Left lung (tissue), 10 donors: Measurements from ENCODE around the gene CLHC1. TPM values are rescaled to one million over a fixed set of nuclear protein-coding genes. Genes with fewer than 3 reads are reported as not detected.
"Not testable (repeated sequence)": the region's sequence is repeated elsewhere in the genome, so short reads cannot be mapped to it uniquely, and the experiment has no call there.

Experiments
- ATAC-seq: fragments of 200-7000 bp; cut with Tn5 transposase; one replicate; pipeline ENCODE4 v1.9.1; 2020; ENCODE audit warnings: moderate library complexity
- DNase-seq, 4 donors: peaks; one replicate each; pipeline ENCODE4 v3.0.0-alpha.2; 2013 to 2020
- H3K27ac ChIP-seq, 2 donors: fragments of 200-600 bp; sonication (generic) in 1 of 2; one replicate each; pipeline versions ENCODE4 v1.5.0 to v1.8.0; 2020 to 2021
- H3K27me3 ChIP-seq, 2 donors: fragments of 200-600 bp; sonication (generic) in 1 of 2; one replicate each; pipeline versions ENCODE4 v1.5.0 to v1.8.0; 2020 to 2021
- H3K36me3 ChIP-seq, 2 donors: fragments of 200-600 bp; sonication (generic) in 1 of 2; one replicate each; pipeline versions ENCODE4 v1.5.0 to v1.8.0; 2020 to 2021
- H3K4me1 ChIP-seq, 2 donors: fragments of 200-600 bp; one replicate each; pipeline ENCODE4 v1.8.0; 2021
- H3K4me3 ChIP-seq, 2 donors: fragments of 200-600 bp; sonication (generic) in 1 of 2; one replicate each; pipeline versions ENCODE4 v1.5.0 to v1.8.0; 2020 to 2021; ENCODE audit warnings: mild to moderate bottlenecking in 1 of 2
- H3K9me3 ChIP-seq, 2 donors: fragments of 200-600 bp; sonication (generic) in 1 of 2; one replicate each; pipeline versions ENCODE4 v1.5.0 to v1.8.0; 2020 to 2021
- CTCF ChIP-seq, 2 donors: fragments of 200-600 bp; sonication (generic) in 1 of 2; IDR thresholded peaks; one replicate each; pipeline versions ENCODE4 v1.5.0 to v1.8.0; 2021; ENCODE audit warnings: antibody characterized with exemption in 2 of 2
- intact Hi-C, 2 donors: fragments of 100-400 bp; cut with DNase I; formaldehyde crosslinking; loops; one replicate each; pipeline versions ENCODE4 v1.11.2 to v1.14.2; 2022
- polyA plus RNA-seq, 6 donors: library from polyadenylated mRNA; unstranded; fragments of 120-200 nt; gene quantifications; one replicate each; pipeline ENCODE4 v1.2.1, GENCODE V29; 2013; ENCODE audit not compliant: insufficient read length in 6 of 6
- total RNA-seq, 2 donors: library from RNA; stranded (reverse); fragmentation: NEBNext Ultra II Directional; extraction: Animal tissue kit (Norgen Biotek cat#: 25700); gene quantifications; one replicate each; pipeline ENCODE4 v1.2.1, GENCODE V29; 2021
- donor health status: DM: no; HTN: yes; CAD: no.
- donor health status: DM: no; HTN: no; CAD: no.

CLHC1 gene
- total and polyA plus RNA-seq, 8 donors = 9.2 to 41.2 (median 28.7) TPM

GRCh38 chr2:55269645-55269990 is 37.5 kb upstream of the CLHC1 start:
- Histone ChIP-seq H3K27ac (peak overlapping the region; percentile 84 to 90), H3K27me3 (no peaks in the 10 kb centered on the region), H3K36me3 (peaks cover 0 to 22% of the 10 kb centered on the region in 2 donors), H3K4me3 (peak overlapping the region; percentile 73 to 83), H3K4me1 (peaks cover 0 to 17% of the 10 kb centered on the region in 2 donors), H3K9me3 (no peaks in the 10 kb centered on the region)
- TF ChIP-seq CTCF (IDR thresholded peaks at IDR 0.05) = no peak
- ATAC-seq (peak; percentile 21), DNase-seq (no peak)
- intact Hi-C loops = no loop called here

- no peaks in the 10 kb centered on the region for H3K9me3 ChIP-seq
- ATAC-seq = peak; percentile 99
- intact Hi-C loops = no loop called here
Measured at GRCh38 chr2:55268907-55269644, 37.0 kb upstream of the CLHC1 start, which contains the start of gene MTIF2. Gene MTIF2, minus strand, starts transcription at chr2:55269231. Its CDS starts 5,373 bp downstream, at chr2:55263858.

GRCh38 chr2:55268288-55268906 is 36.3 kb upstream of the CLHC1 start:
- intact Hi-C loops = no loop called here
- H3K4me3 ChIP-seq = peak overlapping the region; percentile 73 to 83
- DNase-seq = no peak
- no peaks in the 10 kb centered on the region for H3K9me3 ChIP-seq
- no peak for TF ChIP-seq CTCF (IDR thresholded peaks at IDR 0.05)
- H3K36me3 ChIP-seq = peaks cover 0 to 35% of the 10 kb centered on the region in 2 donors
- peak overlapping the region; percentile 84 to 90 for H3K27ac ChIP-seq
- ATAC-seq = peak; percentile 24
- H3K27me3 ChIP-seq = no peaks in the 10 kb centered on the region
- H3K4me1 ChIP-seq = peaks cover 0 to 17% of the 10 kb centered on the region in 2 donors

More at GRCh38 chr2:55268907-55269644, 37.0 kb upstream of the CLHC1 start, which contains the start of gene MTIF2:
- peak in 1 of 2 donors; percentile 14 for TF ChIP-seq CTCF (IDR thresholded peaks at IDR 0.05)
- peak within 1 kb of the TSS; percentile 84 to 90 for H3K27ac ChIP-seq
- peak; percentile 89 to 98 (median 96) for DNase-seq
- H3K27me3 ChIP-seq = no peaks in the 10 kb centered on the region
- peaks cover 0 to 17% of the 10 kb centered on the region in 2 donors for H3K4me1 ChIP-seq
- peak within 1 kb of the TSS; percentile 73 to 83 for H3K4me3 ChIP-seq
- peaks cover 0 to 28% of the 10 kb centered on the region in 2 donors for H3K36me3 ChIP-seq

- ATAC-seq, intact Hi-C loops, H3K4me3 ChIP-seq, DNase-seq, H3K27ac ChIP-seq, H3K27me3 ChIP-seq, H3K4me1 ChIP-seq, H3K9me3 ChIP-seq: not testable (repeated sequence)
- H3K36me3 ChIP-seq = peaks cover 0 to 90% of the 10 kb centered on the region in 2 donors
Measured at GRCh38 chr2:55259586-55259985, 27.5 kb upstream of the CLHC1 start.

- ATAC-seq (no peak), DNase-seq (no peak)
- Histone ChIP-seq H3K4me1 (no peaks in the 10 kb centered on the region), H3K4me3 (no peak overlapping the region), H3K27me3 (no peaks in the 10 kb centered on the region), H3K27ac (no peak overlapping the region), H3K36me3 (peaks cover 0 to 76% of the 10 kb centered on the region in 2 donors), H3K9me3 (no peaks in the 10 kb centered on the region)
- intact Hi-C loops = no loop called here
- no peak for TF ChIP-seq CTCF (IDR thresholded peaks at IDR 0.05)
Measured at GRCh38 chr2:55252832-55253231, 20.7 kb upstream of the CLHC1 start.
